Spleen (tissue), 11 donors: ENCODE results near the gene LPP. TPM values are rescaled to one million over a fixed set of nuclear protein-coding genes. Genes with fewer than 3 reads are reported as not detected.

ENCODE experiments used
- DNase-seq: peaks from one replicate; pipeline ENCODE4 v3.0.0-alpha.2; 2020
- H3K27ac ChIP-seq, 8 donors: fragments of 200-600 bp; sonication (generic) in 7 of 8; 1 replicate in 4 of 8; 2 replicates in 4 of 8; pipeline versions ENCODE4 v1.5.0 to v1.8.0; 2016 to 2021; ENCODE audit warnings: inconsistent platforms in 4 of 8, mild to moderate bottlenecking in 4 of 8, moderate library complexity in 1 of 8
- H3K27me3 ChIP-seq, 7 donors: fragments of 200-600 bp; sonication (generic) in 6 of 7; replicated peaks in 1 of 7; 1 replicate in 4 of 7; 2 replicates in 3 of 7; pipeline versions ENCODE4 v1.5.0 to v1.8.0; 2016 to 2021; ENCODE audit warnings: inconsistent platforms in 3 of 7, mild to moderate bottlenecking in 1 of 7
- H3K36me3 ChIP-seq, 6 donors: fragments of 200-600 bp; sonication (generic) in 5 of 6; 1 replicate in 4 of 6; 2 replicates in 2 of 6; pipeline versions ENCODE4 v1.5.0 to v1.8.0; 2016 to 2021; ENCODE audit warnings: inconsistent platforms in 2 of 6
- H3K4me1 ChIP-seq, 6 donors: fragments of 200-600 bp; sonication (generic) in 5 of 6; 1 replicate in 3 of 6; 2 replicates in 3 of 6; pipeline versions ENCODE4 v1.5.0 to v1.8.0; 2016 to 2021; ENCODE audit warnings: inconsistent platforms in 3 of 6
- H3K4me3 ChIP-seq, 8 donors: fragments of 200-600 bp; sonication (generic) in 7 of 8; 1 replicate in 4 of 8; 2 replicates in 4 of 8; pipeline versions ENCODE4 v1.5.0 to v1.8.0; 2016 to 2021; ENCODE audit warnings: inconsistent platforms in 4 of 8, mild to moderate bottlenecking in 4 of 8, moderate library complexity in 2 of 8
- H3K9me3 ChIP-seq, 8 donors: fragments of 200-600 bp; sonication (generic) in 7 of 8; 1 replicate in 4 of 8; 2 replicates in 4 of 8; pipeline versions ENCODE4 v1.5.0 to v1.8.0; 2016 to 2021; ENCODE audit warnings: inconsistent platforms in 4 of 8
- CTCF ChIP-seq, 11 experiments: fragments of 200-600 bp in 7 of 11; fragments of 450-650 bp in 4 of 11; sonication (generic) in 4 of 11; IDR thresholded peaks in 8 of 11; conservative IDR thresholded peaks in 3 of 11; 1 replicate in 7 of 11; 2 replicates in 4 of 11; pipeline versions ENCODE4 v1.4.0 to v1.8.0; 2016 to 2021; ENCODE audit warnings: antibody characterized with exemption in 11 of 11, inconsistent platforms in 4 of 11, mild to moderate bottlenecking in 1 of 11
- POLR2A ChIP-seq, 3 donors: fragments of 450-650 bp; IDR thresholded peaks; one replicate each; pipeline ENCODE4 v1.5.1; 2017; ENCODE audit warnings: antibody characterized with exemption in 3 of 3, mild to moderate bottlenecking in 1 of 3
- POLR2AphosphoS5 ChIP-seq, 3 donors: sonication (generic); formaldehyde crosslinking; IDR thresholded peaks; one replicate each; pipeline ENCODE4 v1.5.1; 2017; ENCODE audit warnings: antibody characterized with exemption in 3 of 3
- WGBS, 5 donors: extraction: QIAGEN DNeasy Blood & Tissue Kit in 3 of 5; methylation state at CpG; one replicate each; pipeline versions ENCODE4 v1.1.5 to v1.1.7; 2013 to 2018; 5-methylcytosine and 5-hydroxymethylcytosine counted together
- intact Hi-C: fragments of 100-400 bp; cut with DNase I; formaldehyde crosslinking; loops from one replicate; pipeline ENCODE4 v1.15.0; 2023; ENCODE audit warnings: low total_unique reads
- polyA plus RNA-seq, 3 donors: library from polyadenylated mRNA; stranded (reverse); fragments of 200-250 nt; gene quantifications; one replicate each; pipeline ENCODE4 v1.2.1, GENCODE V29; 2013
- total RNA-seq, 7 donors: library from RNA; depleted of rRNA in 3 of 7; stranded (reverse); fragments of >200 nt in 3 of 7; fragmentation: NEBNext Ultra II Directional in 4 of 7; extraction: Animal tissue kit (Norgen Biotek cat#: 25700) in 4 of 7; gene quantifications; one replicate each; pipeline versions ENCODE4 v1.1.0 to v1.2.1, GENCODE V29; 2016 to 2021
- donor health status: healthy with polysubstance abuse.
- donor health status: DM: no; HTN: no; CAD: no; lungs with moderate emphysema.
- donor health status: DM: no; HTN: no; CAD: no.
- donor health status: Bipolar disorder and iron deficiency.
- donor health status: healthy.
- donor health status: DM: no; HTN: no; CAD: no.
- donor health status: DM: yes; HTN: yes; CAD: no.

Gene LPP
- total and polyA plus RNA-seq, 10 donors, result 2.4 to 270 (median 156) TPM

- peaks cover 0 to 58% (median 24%) of the 10 kb centered on the region in 6 donors for H3K4me1 ChIP-seq
- H3K36me3 ChIP-seq, result no peaks in the 10 kb centered on the region
- DNase-seq, result no peak
- H3K27ac ChIP-seq, result no peak overlapping the region
- no peaks in the 10 kb centered on the region for H3K27me3 ChIP-seq
- no peak for TF ChIP-seq POLR2AphosphoS5 (IDR thresholded peaks at IDR 0.05)
- no peaks in the 10 kb centered on the region for H3K9me3 ChIP-seq
- intact Hi-C loops, result no loop called here
- H3K4me3 ChIP-seq, result no peak overlapping the region
- WGBS, 5 donors, result 85 to 95% (median 90%) methylated on average over 2 of the region's 2 CpGs
Measured at GRCh38 chr3:188350961-188351360, 197.0 kb downstream of the LPP start.

GRCh38 chr3:188351648-188352047 lies 197.7 kb downstream of the LPP start:
- Histone ChIP-seq H3K4me1 (peaks cover 0 to 58% (median 24%) of the 10 kb centered on the region in 6 donors), H3K4me3 (no peak overlapping the region), H3K9me3 (no peaks in the 10 kb centered on the region), H3K27me3 (no peaks in the 10 kb centered on the region), H3K36me3 (no peaks in the 10 kb centered on the region), H3K27ac (no peak overlapping the region)
- no peak for DNase-seq
- 58 to 74% (median 65%) methylated on average over 7 of the region's 7 CpGs for WGBS, 5 donors
- intact Hi-C loops, result no loop called here
- TF ChIP-seq POLR2AphosphoS5 (IDR thresholded peaks at IDR 0.05) (no peak), CTCF (IDR thresholded peaks at IDR 0.05 in 8 of 11, conservative IDR thresholded peaks at IDR 0.05 in 3 of 11) (no peak), POLR2A (IDR thresholded peaks at IDR 0.05) (no peak)

- no peak overlapping the region for H3K4me3 ChIP-seq
- no peak overlapping the region for H3K27ac ChIP-seq
- 88 to 92% (median 90%) methylated on average over 18 of the region's 18 CpGs for WGBS, 5 donors
- peaks cover 0 to 61% (median 25%) of the 10 kb centered on the region in 6 donors for H3K4me1 ChIP-seq
- H3K27me3 ChIP-seq, result no peaks in the 10 kb centered on the region
- TF ChIP-seq POLR2A (IDR thresholded peaks at IDR 0.05), result no peak
- DNase-seq, result no peak
- H3K36me3 ChIP-seq, result no peaks in the 10 kb centered on the region
- intact Hi-C loops, result no loop called here
- H3K9me3 ChIP-seq, result no peaks in the 10 kb centered on the region
Measured at GRCh38 chr3:188352196-188352927, 198.4 kb downstream of the LPP start.

GRCh38 chr3:188353426-188353825 lies 199.5 kb downstream of the LPP start:
- Histone ChIP-seq H3K36me3 (no peaks in the 10 kb centered on the region), H3K27ac (no peak overlapping the region), H3K27me3 (no peaks in the 10 kb centered on the region), H3K9me3 (no peaks in the 10 kb centered on the region), H3K4me3 (no peak overlapping the region), H3K4me1 (peaks cover 6 to 66% (median 26%) of the 10 kb centered on the region in 6 donors)
- intact Hi-C loops, result no loop called here
- 31 to 53% (median 44%) methylated on average over 1 of the region's 1 CpG for WGBS, 5 donors
- TF ChIP-seq POLR2AphosphoS5 (IDR thresholded peaks at IDR 0.05) (no peak), POLR2A (IDR thresholded peaks at IDR 0.05) (no peak), CTCF (IDR thresholded peaks at IDR 0.05 in 8 of 11, conservative IDR thresholded peaks at IDR 0.05 in 3 of 11) (no peak)
- DNase-seq, result no peak

- H3K4me3 ChIP-seq, result peak overlapping the region in 1 of 8 donors; percentile 28
Measured at GRCh38 chr3:188358787-188359493, 205.0 kb downstream of the LPP start.

More at GRCh38 chr3:188358787-188359493, 205.0 kb downstream of the LPP start:
- Histone ChIP-seq H3K9me3 (no peaks in the 10 kb centered on the region), H3K27me3 (no peaks in the 10 kb centered on the region), H3K36me3 (no peaks in the 10 kb centered on the region), H3K27ac (peak overlapping the region; percentile 55 to 83 (median 69)), H3K4me1 (peaks cover 13 to 67% (median 37%) of the 10 kb centered on the region in 6 donors)
- DNase-seq, result no peak
- intact Hi-C loops, result no loop called here
- WGBS, 5 donors, result 38 to 54% (median 42%) methylated on average over 10 of the region's 10 CpGs
- peak in 1 of 3 donors; percentile 4 for TF ChIP-seq POLR2A (IDR thresholded peaks at IDR 0.05)
- no peak for TF ChIP-seq CTCF (IDR thresholded peaks at IDR 0.05 in 8 of 11, conservative IDR thresholded peaks at IDR 0.05 in 3 of 11)
- peak in 1 of 3 donors; percentile 50 for TF ChIP-seq POLR2AphosphoS5 (IDR thresholded peaks at IDR 0.05)
